GM19467 (cell line): ENCODE measurements around the gene TMEM131L.
"Not testable (repeated sequence)": the region's sequence is repeated elsewhere in the genome, so short reads cannot be mapped to it uniquely, and the experiment has no call there.

Experiments used
- ATAC-seq: cut with Tn5 transposase; IDR thresholded peaks from one replicate; pipeline ENCODE4 v1.9.1; 2021; ENCODE audit warnings: mild to moderate bottlenecking, moderate library complexity; ENCODE audit not compliant: unreplicated experiment

Gene TMEM131L

GRCh38 chr4:153646261-153646660, 180.1 kb downstream of the TMEM131L start:
- ATAC-seq, result no peak

GRCh38 chr4:153646978-153647377, 180.8 kb downstream of the TMEM131L start:
- ATAC-seq, result no peak

GRCh38 chr4:153647975-153648374, 181.8 kb downstream of the TMEM131L start:
- ATAC-seq, result no peak

GRCh38 chr4:153649572-153649991, 183.4 kb downstream of the TMEM131L start:
- ATAC-seq, result no peak

- ATAC-seq, result no peak
These were observed 185.0 kb downstream of the TMEM131L start for GRCh38 chr4:153651116-153651515.

GRCh38 chr4:153651587-153651986, 185.4 kb downstream of the TMEM131L start:
- ATAC-seq, result no peak

- no peak for ATAC-seq
These were observed 186.1 kb downstream of the TMEM131L start for GRCh38 chr4:153652051-153652784.

- no peak for ATAC-seq
These were observed 188.9 kb downstream of the TMEM131L start for GRCh38 chr4:153655002-153655541.

- ATAC-seq, result no peak
These were observed 189.8 kb downstream of the TMEM131L start for GRCh38 chr4:153655928-153656327.

- ATAC-seq, result no peak
These were observed 195.2 kb downstream of the TMEM131L start for GRCh38 chr4:153661215-153661822.

- no peak for ATAC-seq
These were observed 195.7 kb downstream of the TMEM131L start for GRCh38 chr4:153661908-153662307.

GRCh38 chr4:153663667-153664066, 197.5 kb downstream of the TMEM131L start:
- no peak for ATAC-seq

GRCh38 chr4:153666505-153666904, 200.3 kb downstream of the TMEM131L start:
- ATAC-seq, result not testable (repeated sequence)

- ATAC-seq, result no peak
These were observed 202.5 kb downstream of the TMEM131L start for GRCh38 chr4:153668647-153669046.

- no peak for ATAC-seq
These were observed 203.7 kb downstream of the TMEM131L start for GRCh38 chr4:153669838-153670237.

- no peak for ATAC-seq
These were observed 210.3 kb downstream of the TMEM131L start for GRCh38 chr4:153676486-153676885.

GRCh38 chr4:153676984-153677383, 210.8 kb downstream of the TMEM131L start:
- no peak for ATAC-seq

GRCh38 chr4:153679486-153679885, 213.3 kb downstream of the TMEM131L start:
- no peak for ATAC-seq

- ATAC-seq, result no peak
These were observed 217.6 kb downstream of the TMEM131L start for GRCh38 chr4:153683763-153684181.

GRCh38 chr4:153684182-153684970, 218.2 kb downstream of the TMEM131L start, which contains the start of gene TLR2:
Gene TLR2, plus strand, starts transcription at chr4:153684280. Its CDS starts 18,628 bp downstream, at chr4:153702908.
- peak; percentile 91 for ATAC-seq

- no peak for ATAC-seq
These were observed 218.8 kb downstream of the TMEM131L start for GRCh38 chr4:153684971-153685371.
